ENCODE results near the gene ZFYVE21.

ZFYVE21 gene

DNA sequence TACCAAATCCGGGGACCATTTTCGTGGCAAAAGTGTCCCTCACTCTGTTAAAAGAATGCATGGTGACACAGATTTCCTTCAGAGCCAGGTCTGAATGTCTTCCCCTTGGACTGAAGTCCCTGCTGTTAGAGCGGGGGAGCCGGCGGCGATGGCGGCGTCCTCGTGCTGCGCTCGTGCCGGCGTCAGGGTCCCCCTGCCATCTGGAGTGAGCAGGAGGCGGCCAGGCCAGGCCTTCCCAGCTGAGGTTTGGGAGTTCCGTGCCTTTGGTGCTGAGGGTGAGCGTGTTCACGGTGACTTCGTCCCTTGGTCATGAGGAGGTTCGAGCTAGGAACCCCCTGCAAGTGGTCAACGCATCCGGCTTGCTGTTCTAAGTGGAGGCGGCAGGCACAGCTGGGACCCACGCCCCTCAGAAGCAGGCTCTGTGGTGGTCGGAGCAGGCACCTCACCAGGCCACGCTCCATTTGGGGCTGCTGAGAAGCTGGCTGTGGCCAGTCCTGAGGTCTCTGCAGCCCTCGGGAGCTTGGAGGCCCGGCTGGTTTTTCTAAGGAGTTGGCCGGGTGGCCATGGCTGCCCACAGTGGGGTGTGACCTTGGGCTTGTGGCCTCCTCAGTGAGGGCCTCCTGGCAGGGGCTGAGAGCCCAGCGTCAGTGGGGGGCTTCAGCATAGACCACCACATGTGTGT is 9.5 kb downstream of the ZFYVE21 start:
- no peak for DNase-seq (ENCODE audit: low read depth)
- no peak overlapping the region for H3K4me3 ChIP-seq (ENCODE audit: control insufficient read depth, low read depth, low read length)
- no peak for TF ChIP-seq CTCF (IDR thresholded peaks at IDR 0.05; ENCODE audit: control insufficient read depth, insufficient read depth, low read depth, low read length, missing control alignments)

- H3K4me3 ChIP-seq (ENCODE audit: control insufficient read depth, low read depth, low read length), result no peak overlapping the region
- TF ChIP-seq CTCF (IDR thresholded peaks at IDR 0.05; ENCODE audit: control insufficient read depth, insufficient read depth, low read depth, low read length, missing control alignments), result no peak
- no peak for DNase-seq (ENCODE audit: low read depth)
Measured at GRCh38 chr14:103725739-103726395, 10.3 kb downstream of the ZFYVE21 start.

GRCh38 chr14:103726474-103726873 is 10.9 kb downstream of the ZFYVE21 start:
- TF ChIP-seq CTCF (IDR thresholded peaks at IDR 0.05; ENCODE audit: control insufficient read depth, insufficient read depth, low read depth, low read length, missing control alignments), result no peak
- DNase-seq (ENCODE audit: low read depth), result no peak
- H3K4me3 ChIP-seq (ENCODE audit: control insufficient read depth, low read depth, low read length), result no peak overlapping the region

GRCh38 chr14:103727313-103727980 is 11.8 kb downstream of the ZFYVE21 start:
- H3K4me3 ChIP-seq (ENCODE audit: control insufficient read depth, low read depth, low read length), result no peak overlapping the region
- DNase-seq (ENCODE audit: low read depth), result no peak
- TF ChIP-seq CTCF (IDR thresholded peaks at IDR 0.05; ENCODE audit: control insufficient read depth, insufficient read depth, low read depth, low read length, missing control alignments), result no peak

DNA sequence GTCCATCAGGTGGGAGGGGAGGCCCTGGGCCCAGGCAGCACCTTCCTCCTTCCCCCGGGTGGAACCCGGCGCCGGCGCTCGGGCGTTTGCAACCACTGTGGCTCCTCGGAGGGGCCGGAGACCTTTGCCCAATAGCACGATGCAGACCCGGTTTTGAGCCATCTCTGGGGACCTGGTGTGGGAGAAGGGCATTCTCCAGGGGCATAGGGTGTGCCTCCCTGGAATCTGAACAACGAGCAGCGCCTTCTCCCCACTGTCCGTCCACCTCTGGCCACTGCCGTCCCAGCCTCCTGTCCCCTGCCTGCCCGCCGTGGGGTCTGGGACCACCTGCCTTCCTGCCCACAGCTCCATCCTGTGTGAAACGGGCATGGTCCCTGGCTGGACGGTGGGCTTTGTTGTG is 12.5 kb downstream of the ZFYVE21 start:
- no peak for DNase-seq (ENCODE audit: low read depth)
- H3K4me3 ChIP-seq (ENCODE audit: control insufficient read depth, low read depth, low read length), result no peak overlapping the region
- TF ChIP-seq CTCF (IDR thresholded peaks at IDR 0.05; ENCODE audit: control insufficient read depth, insufficient read depth, low read depth, low read length, missing control alignments), result no peak

DNA sequence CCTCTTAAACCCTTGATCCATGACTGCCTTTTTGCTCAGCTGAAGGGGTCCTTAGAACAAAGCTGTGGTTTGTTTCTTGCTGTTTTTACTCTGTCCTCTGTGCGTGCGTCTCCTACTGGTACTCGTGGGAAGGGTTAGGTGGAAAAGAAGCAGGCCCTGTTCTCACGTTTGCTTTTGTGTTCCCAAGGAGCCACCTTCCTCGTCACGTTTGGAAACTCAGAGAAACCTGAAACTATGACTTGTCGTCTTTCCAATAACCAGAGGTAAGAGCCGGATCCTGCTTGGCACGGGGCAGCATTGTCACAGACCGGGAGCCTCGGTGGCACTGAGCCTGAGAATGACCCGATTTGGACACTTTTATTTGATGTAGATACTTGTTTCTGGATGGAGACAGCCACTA is 13.1 kb downstream of the ZFYVE21 start:
- H3K4me3 ChIP-seq (ENCODE audit: control insufficient read depth, low read depth, low read length), result no peak overlapping the region
- no peak for DNase-seq (ENCODE audit: low read depth)
- no peak for TF ChIP-seq CTCF (IDR thresholded peaks at IDR 0.05; ENCODE audit: control insufficient read depth, insufficient read depth, low read depth, low read length, missing control alignments)
